22Rv1 (cell line): ENCODE measurements around the gene MRPS17.

Experiments
- H3K27ac ChIP-seq: fragments of 450-650 bp; 2 replicates; pipeline ENCODE4 v1.5.1; 2017
- CTCF ChIP-seq: fragments of 450-650 bp; IDR thresholded peaks from 2 replicates; pipeline ENCODE4 v1.5.1; 2017; ENCODE audit warnings: mild to moderate bottlenecking
- ZFX ChIP-seq: fragments of 450-650 bp; IDR thresholded peaks from 2 replicates; pipeline ENCODE4 v1.6.1; 2017; ENCODE audit warnings: antibody characterized with exemption, borderline replicate concordance

Gene MRPS17

GRCh38 chr7:55939514-55940123 lies 12.1 kb upstream of the MRPS17 start:
- TF ChIP-seq ZFX (no peak), CTCF (no peak)
- no peak overlapping the region for H3K27ac ChIP-seq

- no peak overlapping the region for H3K27ac ChIP-seq
- TF ChIP-seq ZFX (no peak), CTCF (no peak)
Measured at GRCh38 chr7:55946545-55946944, 5.1 kb upstream of the MRPS17 start.

- peak overlapping the region; percentile 65 for H3K27ac ChIP-seq
Measured at GRCh38 chr7:55952352-55952671, 635 bp downstream of the MRPS17 start.

- TF ChIP-seq CTCF (no peak), ZFX (no peak)
- no peak overlapping the region for H3K27ac ChIP-seq
Measured at GRCh38 chr7:55953707-55954475, 2.2 kb downstream of the MRPS17 start.

- H3K27ac ChIP-seq: no peak overlapping the region
- TF ChIP-seq CTCF (no peak), ZFX (no peak)
Measured at GRCh38 chr7:55957190-55957589, 5.5 kb downstream of the MRPS17 start.

- no peak overlapping the region for H3K27ac ChIP-seq
- TF ChIP-seq ZFX: no peak
- no peak for TF ChIP-seq CTCF
Measured at GRCh38 chr7:55962014-55962413, 10.3 kb downstream of the MRPS17 start.

GRCh38 chr7:55963584-55964168 lies 12.0 kb downstream of the MRPS17 start:
- H3K27ac ChIP-seq: peak overlapping the region; percentile 96

More at GRCh38 chr7:55963584-55964168, 12.0 kb downstream of the MRPS17 start:
- no peak for TF ChIP-seq CTCF
- no peak for TF ChIP-seq ZFX
